ENCODE measurements around the gene ZNF511.

ZNF511 gene

GRCh38 chr10:133338080-133339071 lies 29.7 kb downstream of the ZNF511 start:
- no peak for DNase-seq

DNA sequence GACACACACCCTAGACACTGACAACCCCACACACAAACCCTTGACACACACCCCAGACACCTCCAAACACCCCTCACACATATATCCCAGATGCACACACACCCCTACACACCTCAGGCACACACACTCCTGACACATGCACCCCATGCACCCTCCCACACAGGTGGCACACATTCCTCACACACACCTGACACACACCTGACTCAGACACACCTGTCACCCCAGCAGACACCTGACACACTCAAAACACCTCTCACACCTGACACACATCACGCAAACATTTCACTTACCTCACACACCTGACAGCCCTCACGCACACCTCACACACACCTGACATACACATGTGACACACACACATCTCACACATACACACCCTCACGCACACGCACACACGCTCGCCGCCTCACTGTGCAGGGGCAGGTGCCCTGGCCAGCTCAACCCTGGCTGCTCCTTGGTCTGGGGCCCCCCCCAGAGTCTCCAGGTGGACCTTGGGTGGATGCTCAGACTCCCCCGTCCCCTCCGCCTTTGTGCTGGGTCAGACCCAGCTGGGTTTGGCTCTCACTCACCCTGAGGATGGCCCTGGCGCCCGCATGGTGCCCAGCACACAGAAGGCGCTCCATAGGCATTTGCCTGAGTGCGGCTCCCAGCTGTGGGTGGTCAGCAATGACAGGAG lies 31.1 kb downstream of the ZNF511 start:
- no peak for DNase-seq

GRCh38 chr10:133341983-133342382 lies 33.3 kb downstream of the ZNF511 start:
- no peak for DNase-seq

- no peak for DNase-seq
Observed at GRCh38 chr10:133342942-133343341, 34.2 kb downstream of the ZNF511 start.

DNA sequence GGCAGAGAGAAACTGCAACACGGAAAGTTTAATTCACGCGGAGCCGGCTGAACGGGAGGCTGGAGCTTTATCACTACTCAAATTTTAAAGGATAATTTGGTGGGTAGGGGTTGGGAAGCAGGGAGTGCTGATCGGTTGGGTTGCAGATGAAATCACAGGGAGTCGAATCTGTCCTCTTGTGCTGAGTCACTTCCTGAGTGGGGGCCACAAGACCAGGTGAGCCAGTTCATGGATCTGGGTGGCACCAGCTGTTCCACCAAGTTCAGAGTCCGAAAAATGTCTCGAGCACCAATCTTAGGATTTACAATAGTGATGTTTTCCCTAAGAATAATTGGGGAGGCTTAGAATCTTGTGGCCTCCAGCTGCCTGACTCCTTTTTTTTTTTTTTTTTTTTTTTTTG lies 34.8 kb downstream of the ZNF511 start:
- DNase-seq, result no peak

DNA sequence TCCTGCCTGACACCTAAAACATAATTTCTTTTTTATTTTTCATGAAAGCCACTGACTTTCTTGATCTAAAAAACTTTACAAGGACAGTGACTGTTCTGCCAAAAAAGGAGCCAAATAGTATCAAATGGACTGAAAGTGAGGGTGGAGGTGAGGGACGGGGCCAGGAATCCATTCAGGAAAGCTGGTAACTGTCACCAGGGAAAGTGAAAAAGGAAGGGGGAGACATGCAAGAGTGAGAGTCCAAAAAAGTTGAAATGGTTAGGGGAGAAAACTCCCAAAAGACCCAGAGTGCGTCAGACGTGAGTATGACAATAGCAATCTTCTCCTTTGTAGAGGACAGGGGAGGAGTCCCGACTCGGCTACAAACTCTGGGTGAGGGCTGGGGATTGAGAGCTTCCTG lies 35.5 kb downstream of the ZNF511 start:
- no peak for DNase-seq

DNA sequence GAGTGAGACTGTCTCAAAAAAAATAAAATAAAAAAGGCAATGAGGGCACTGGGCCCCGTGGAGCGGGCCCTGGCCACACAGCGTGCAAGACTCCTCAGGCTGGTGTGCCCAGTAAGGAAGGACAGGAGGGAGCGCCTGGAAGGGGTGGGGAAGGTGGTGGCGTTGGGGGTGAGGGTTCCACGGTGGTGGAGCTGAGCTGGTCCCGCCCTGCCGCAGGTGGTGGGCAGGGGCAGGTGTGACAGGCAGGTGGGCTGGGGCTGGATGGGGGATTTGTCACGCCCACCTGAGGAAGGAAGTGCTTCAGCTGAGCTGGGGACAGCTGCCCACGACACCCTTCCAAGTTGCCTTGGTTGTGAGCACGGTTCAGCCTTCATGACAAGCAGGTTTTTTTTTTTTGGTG lies 37.7 kb downstream of the ZNF511 start:
- no peak for DNase-seq

- no peak for DNase-seq
Observed at GRCh38 chr10:133347710-133348517, 39.2 kb downstream of the ZNF511 start.

DNA sequence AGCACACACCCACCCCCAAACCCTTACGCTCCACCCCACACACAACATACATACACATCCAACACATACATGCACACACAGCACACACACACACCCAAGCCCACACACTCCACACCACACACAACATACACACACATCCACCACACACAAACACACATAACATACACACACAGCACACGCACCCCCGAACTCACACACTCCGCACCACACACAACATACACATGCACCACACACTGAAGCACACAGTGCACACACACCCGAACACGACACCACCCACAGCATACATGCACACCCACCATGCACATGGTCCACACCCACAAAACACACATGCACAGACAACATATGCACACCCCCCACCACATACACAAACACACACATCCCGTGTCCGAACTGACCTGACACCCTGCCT lies 40.5 kb downstream of the ZNF511 start:
- DNase-seq, result no peak

- no peak for DNase-seq
Observed at GRCh38 chr10:133349577-133350011, 40.9 kb downstream of the ZNF511 start.

DNA sequence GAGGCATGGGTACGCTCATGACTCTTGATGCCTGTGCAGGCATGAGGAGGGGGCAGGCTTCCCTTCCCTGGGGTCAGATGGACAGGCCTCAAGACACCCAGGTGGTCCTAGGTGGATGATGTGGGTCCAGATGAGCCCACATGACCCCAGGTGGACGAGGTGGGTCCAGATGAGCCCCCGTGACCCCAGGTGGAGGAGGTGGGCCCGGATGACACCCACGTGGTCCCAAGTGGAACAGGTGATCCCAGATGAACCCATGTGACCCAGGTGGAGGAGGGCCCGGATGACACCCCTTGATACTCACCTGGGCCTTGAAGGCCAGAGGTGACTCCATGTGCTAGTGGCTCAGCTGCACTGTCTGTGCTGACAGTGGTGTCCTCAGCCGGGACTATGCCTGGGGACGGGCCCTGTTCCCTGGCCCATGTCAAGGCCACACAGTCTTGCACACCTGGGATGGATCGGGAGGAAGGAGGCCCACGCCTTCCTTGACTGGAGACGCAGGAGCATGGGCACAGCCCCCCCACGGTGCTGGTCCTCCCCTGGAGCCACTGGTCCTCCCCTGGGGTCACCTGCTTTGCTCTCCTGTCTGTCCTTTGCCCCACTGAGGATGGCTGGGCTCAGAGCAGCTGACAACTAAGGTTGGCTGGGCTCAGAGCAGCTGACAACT lies 41.7 kb downstream of the ZNF511 start:
- DNase-seq, result no peak

DNA sequence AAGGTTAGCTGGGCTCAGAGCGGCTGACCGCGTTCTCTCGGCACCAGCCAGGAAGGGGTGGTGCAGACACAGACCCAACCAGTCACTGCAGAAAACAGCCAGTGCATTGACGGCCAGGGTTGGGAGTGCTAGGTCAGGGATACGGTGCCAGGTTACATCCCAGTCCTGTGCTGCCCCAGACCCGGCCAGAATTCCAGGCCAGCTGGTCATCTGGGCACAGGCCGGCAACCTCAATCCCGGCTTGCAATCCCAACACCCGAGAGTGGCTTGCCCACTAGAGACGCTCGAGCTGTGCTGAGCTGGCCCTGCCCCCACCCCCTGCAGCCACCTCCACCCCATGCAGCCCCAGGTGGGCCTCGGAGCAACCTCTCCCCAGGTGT lies 42.2 kb downstream of the ZNF511 start:
- no peak for DNase-seq

GRCh38 chr10:133351408-133352318 lies 42.9 kb downstream of the ZNF511 start:
- DNase-seq, result no peak

DNA sequence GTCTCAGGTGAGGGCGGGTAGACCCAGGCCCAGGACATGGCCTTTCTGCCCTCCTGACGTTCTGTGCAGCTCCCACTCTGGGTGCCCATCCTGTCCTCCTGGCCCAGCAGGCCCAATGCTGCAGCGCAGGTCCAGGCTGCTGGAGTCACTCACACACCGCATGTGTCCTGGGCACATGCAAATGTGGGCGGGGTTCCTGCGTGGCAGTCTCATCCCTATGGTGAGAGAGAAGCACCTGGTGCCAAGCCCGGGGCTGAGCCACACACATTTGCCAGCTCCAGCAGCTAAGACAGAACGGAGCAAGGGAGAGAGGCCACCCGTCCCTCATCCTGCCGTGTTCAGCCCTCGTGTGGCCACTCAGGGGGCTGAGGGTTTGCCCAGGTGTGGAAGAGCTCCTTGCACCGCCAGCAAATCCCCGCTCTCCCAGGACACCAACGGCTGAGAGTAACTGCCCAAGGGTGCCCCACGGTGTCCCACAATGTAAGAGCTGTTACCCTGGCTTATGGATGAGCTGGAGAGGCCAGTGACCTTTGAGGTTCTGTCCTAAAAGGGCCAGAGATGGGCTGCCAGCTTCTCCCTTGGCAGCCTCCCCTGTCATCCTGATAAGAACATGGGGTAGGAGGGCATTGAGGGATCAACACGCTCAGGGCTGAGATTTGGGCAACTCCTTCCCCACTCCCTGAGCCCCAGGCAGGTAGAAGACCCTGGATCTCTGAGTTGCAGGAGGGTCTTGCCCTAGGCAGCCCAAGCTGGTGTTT lies 44.7 kb downstream of the ZNF511 start:
- no peak for DNase-seq

DNA sequence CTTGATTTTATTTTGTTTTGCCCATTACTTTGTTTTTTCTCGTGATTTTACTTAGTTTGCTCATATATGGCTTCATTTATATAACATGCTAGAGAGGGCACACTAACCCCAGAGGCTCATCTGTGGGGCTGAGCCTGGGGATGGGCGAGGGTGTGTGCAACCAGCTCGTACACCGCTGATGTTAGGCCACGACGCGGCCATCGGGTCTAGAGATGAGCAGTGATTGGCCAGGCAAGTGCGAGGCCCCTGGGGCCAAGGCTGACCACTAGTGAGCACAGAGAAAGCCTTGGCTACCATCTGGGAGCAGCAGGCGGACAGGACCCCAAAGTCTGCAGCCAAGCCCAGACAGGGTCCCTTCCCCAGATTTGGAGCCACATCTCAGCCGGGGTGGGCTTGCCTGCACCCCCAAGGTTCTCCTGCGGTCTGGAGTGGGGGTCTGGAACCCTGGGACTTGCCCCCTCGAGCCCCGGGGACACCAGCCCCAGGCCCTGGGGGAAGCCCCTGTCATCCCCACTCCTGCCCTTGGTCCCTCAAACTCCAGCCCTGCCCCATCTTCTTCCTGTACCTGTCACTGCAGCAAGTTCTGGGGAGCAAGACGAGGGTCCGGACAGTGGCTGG lies 45.4 kb downstream of the ZNF511 start:
- no peak for DNase-seq

- DNase-seq, result no peak
Observed at GRCh38 chr10:133354672-133355240, 46.0 kb downstream of the ZNF511 start.

GRCh38 chr10:133355266-133355665 lies 46.6 kb downstream of the ZNF511 start:
- no peak for DNase-seq

GRCh38 chr10:133355991-133356390 lies 47.3 kb downstream of the ZNF511 start:
- DNase-seq, result no peak

DNA sequence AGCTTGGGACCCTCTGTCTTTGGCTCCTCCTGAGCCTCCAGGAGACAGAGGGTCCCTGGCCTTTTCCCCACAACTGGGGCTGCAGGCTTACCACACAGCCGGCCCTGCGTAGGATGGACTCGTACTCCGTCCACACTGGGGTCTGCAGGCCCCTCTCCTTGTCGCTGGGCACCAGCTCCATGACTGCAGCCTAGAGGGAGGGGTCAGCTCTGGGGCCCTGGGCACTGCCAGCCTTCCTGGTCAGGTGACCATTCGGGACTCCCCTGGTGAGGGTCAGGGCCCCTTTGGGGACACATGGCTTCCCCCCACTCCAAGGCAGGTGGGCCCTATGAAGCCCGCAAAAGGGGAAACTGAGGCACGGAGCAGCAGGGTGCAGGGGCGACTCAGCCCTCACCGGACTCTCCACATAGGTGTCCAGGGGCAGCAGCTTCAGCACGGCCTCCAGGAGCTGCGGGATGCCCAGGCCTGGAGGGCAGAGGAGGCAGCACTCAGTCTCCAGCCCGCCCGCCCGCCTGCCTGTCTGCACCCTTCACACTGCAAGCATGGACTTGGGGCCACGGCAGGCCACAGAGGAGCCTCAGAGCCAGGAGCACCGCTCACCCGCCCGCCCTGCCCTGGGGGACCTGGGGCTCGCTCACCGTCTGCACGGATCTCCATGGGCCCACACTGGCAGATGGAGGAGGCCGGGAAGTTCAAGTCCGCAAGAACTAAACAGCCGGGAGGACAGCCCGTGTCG lies 48.0 kb downstream of the ZNF511 start:
- DNase-seq, result no peak

Data from DMS79 (cell line).